GM12878 (cell line): Measurements from ENCODE around the gene SEPTIN7. TPM values are rescaled to one million over a fixed set of nuclear protein-coding genes. Genes with fewer than 3 reads are reported as not detected.

Experiments
- HDAC6 ChIP-seq: fragments of 200-600 bp; sonication (generic); IDR thresholded peaks from one replicate; pipeline ENCODE4 v1.8.0; 2017; ENCODE audit warnings: antibody characterized with exemption; ENCODE audit not compliant: unreplicated experiment
- polyA plus RNA-seq, 11 experiments: library from polyadenylated mRNA; depleted of rRNA in 4 of 11; unstranded in 6 of 11; stranded (reverse) in 5 of 11; fragments of >200 nt; fragmentation: Nextera tagmentation in 4 of 11; fragmentation: Illumina TruSeq in 1 of 11; extraction: Ambion mirVana in 4 of 11; extraction: Trizol in 1 of 11; gene quantifications; 1 replicate in 1 of 11; 2 replicates in 10 of 11; pipeline versions ENCODE4 v1.2.1 to v1.2.3, GENCODE V29; 2011 to 2016; ENCODE audit warnings: inconsistent platforms in 2 of 11, missing spikeins in 2 of 11, low read depth in 1 of 11
- total RNA-seq, 4 experiments: library from RNA; depleted of rRNA in 3 of 4; stranded (reverse); fragments of >200 nt in 3 of 4; fragmentation: Illumina TruSeq in 1 of 4; extraction: Trizol in 1 of 4; gene quantifications; 2 replicates each; pipeline versions ENCODE4 v1.2.1 to v1.2.3, GENCODE V29; 2013 to 2021
- TF ChIP-seq, protein P1 (sequence below): IDR thresholded peaks from 2 replicates; pipeline ENCODE4 v1.6.1; 2011; ENCODE audit warnings: mild to moderate bottlenecking, low read depth, low read length, moderate library complexity; ENCODE audit not compliant: insufficient replicate concordance
- TF ChIP-seq, protein P2 (sequence below): fragments of 150-350 bp; IDR thresholded peaks from 2 replicates; pipeline ENCODE4 v1.6.1; 2014; ENCODE audit warnings: mild to moderate bottlenecking, low read depth, low read length
- TF ChIP-seq, protein P3 (sequence below): fragments of 450-650 bp; formaldehyde crosslinking; IDR thresholded peaks from 2 replicates; pipeline ENCODE4 v1.4.0; 2020; ENCODE audit warnings: mild to moderate bottlenecking, moderate library complexity

The SEPTIN7 gene
- total and polyA plus RNA-seq, 10 of the 15 experiments (the other 5 are each of a cell fraction or from before 2014, with no cell fraction given), result 176 to 787 (median 437) TPM

DNA sequence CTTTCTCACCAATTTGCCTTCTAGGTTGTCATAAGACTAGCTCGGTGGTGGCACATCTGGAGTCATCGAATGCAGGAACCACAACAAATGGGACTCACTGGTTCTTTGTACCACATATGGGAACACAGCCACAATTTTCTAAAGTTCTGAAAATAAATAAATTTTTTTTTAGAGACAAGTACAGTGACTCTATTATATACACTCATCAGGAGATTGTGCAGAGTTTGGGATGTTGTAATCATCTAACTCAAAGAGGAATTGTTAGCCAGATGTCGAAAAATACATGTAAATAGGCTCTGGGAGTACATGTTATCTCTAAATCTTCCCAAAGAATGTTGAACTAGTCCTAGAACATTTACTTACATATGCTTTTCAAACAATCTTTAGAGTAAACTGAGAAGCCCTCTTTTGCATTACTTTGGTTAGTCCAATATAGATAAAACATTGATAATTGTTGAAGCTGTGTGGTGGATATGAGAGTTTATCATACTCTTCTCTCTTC, 19.6 kb upstream of the SEPTIN7 start (continued):
- TF ChIP-seq, protein P1, sequence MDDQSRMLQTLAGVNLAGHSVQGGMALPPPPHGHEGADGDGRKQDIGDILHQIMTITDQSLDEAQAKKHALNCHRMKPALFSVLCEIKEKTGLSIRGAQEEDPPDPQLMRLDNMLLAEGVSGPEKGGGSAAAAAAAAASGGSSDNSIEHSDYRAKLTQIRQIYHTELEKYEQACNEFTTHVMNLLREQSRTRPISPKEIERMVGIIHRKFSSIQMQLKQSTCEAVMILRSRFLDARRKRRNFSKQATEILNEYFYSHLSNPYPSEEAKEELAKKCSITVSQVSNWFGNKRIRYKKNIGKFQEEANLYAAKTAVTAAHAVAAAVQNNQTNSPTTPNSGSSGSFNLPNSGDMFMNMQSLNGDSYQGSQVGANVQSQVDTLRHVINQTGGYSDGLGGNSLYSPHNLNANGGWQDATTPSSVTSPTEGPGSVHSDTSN, result no peak
- no peak for TF ChIP-seq HDAC6
- TF ChIP-seq, protein P2, sequence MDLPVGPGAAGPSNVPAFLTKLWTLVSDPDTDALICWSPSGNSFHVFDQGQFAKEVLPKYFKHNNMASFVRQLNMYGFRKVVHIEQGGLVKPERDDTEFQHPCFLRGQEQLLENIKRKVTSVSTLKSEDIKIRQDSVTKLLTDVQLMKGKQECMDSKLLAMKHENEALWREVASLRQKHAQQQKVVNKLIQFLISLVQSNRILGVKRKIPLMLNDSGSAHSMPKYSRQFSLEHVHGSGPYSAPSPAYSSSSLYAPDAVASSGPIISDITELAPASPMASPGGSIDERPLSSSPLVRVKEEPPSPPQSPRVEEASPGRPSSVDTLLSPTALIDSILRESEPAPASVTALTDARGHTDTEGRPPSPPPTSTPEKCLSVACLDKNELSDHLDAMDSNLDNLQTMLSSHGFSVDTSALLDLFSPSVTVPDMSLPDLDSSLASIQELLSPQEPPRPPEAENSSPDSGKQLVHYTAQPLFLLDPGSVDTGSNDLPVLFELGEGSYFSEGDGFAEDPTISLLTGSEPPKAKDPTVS, result no peak
- TF ChIP-seq, protein P3, sequence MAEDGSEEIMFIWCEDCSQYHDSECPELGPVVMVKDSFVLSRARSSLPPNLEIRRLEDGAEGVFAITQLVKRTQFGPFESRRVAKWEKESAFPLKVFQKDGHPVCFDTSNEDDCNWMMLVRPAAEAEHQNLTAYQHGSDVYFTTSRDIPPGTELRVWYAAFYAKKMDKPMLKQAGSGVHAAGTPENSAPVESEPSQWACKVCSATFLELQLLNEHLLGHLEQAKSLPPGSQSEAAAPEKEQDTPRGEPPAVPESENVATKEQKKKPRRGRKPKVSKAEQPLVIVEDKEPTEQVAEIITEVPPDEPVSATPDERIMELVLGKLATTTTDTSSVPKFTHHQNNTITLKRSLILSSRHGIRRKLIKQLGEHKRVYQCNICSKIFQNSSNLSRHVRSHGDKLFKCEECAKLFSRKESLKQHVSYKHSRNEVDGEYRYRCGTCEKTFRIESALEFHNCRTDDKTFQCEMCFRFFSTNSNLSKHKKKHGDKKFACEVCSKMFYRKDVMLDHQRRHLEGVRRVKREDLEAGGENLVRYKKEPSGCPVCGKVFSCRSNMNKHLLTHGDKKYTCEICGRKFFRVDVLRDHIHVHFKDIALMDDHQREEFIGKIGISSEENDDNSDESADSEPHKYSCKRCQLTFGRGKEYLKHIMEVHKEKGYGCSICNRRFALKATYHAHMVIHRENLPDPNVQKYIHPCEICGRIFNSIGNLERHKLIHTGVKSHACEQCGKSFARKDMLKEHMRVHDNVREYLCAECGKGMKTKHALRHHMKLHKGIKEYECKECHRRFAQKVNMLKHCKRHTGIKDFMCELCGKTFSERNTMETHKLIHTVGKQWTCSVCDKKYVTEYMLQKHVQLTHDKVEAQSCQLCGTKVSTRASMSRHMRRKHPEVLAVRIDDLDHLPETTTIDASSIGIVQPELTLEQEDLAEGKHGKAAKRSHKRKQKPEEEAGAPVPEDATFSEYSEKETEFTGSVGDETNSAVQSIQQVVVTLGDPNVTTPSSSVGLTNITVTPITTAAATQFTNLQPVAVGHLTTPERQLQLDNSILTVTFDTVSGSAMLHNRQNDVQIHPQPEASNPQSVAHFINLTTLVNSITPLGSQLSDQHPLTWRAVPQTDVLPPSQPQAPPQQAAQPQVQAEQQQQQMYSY (CRISPR knock-in tag), result no peak
